Keratinocyte (primary cell): Measurements from ENCODE around the gene ZNF594.

Source experiments
- EZH2 ChIP-seq: IDR thresholded peaks from one replicate; pipeline ENCODE4 v1.6.1; 2012; ENCODE audit warnings: inconsistent platforms, mild to moderate bottlenecking, low read length, moderate library complexity
- TF ChIP-seq, protein P1 (sequence below), 3 experiments: IDR thresholded peaks in 1 of 3; conservative IDR thresholded peaks in 1 of 3; optimal IDR thresholded peaks in 1 of 3; 2 replicates in 2 of 3; 3 replicates in 1 of 3; pipeline versions ENCODE3 to v1.5.1; 2011; ENCODE audit warnings: low read length in 3 of 3, mild to moderate bottlenecking in 3 of 3, moderate library complexity in 2 of 3, control low read depth in 1 of 3, inconsistent platforms in 1 of 3; ENCODE audit not compliant: insufficient read depth in 2 of 3; ENCODE audit errors: extremely low read depth in 1 of 3

DNA sequence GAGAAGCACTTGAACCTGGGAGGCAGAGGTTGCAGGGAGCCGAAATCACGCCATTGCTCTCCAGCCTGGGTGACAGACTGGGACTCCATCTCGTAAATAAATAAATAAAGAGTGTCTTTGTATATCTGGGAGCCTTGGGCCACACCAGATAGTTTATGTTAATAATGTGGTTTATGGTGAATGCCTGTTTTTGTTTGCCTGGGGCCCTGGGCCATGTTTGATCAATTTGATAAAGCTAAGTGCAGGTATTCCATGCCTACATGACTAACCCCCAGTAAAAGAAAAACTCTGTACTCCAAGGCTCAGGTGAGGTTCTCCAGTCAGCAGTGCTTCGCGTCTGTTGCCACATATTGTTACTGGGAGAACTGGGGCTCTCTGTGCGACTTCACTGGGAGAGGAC is 27.9 kb upstream of the ZNF594 start:
- TF ChIP-seq, protein P1, sequence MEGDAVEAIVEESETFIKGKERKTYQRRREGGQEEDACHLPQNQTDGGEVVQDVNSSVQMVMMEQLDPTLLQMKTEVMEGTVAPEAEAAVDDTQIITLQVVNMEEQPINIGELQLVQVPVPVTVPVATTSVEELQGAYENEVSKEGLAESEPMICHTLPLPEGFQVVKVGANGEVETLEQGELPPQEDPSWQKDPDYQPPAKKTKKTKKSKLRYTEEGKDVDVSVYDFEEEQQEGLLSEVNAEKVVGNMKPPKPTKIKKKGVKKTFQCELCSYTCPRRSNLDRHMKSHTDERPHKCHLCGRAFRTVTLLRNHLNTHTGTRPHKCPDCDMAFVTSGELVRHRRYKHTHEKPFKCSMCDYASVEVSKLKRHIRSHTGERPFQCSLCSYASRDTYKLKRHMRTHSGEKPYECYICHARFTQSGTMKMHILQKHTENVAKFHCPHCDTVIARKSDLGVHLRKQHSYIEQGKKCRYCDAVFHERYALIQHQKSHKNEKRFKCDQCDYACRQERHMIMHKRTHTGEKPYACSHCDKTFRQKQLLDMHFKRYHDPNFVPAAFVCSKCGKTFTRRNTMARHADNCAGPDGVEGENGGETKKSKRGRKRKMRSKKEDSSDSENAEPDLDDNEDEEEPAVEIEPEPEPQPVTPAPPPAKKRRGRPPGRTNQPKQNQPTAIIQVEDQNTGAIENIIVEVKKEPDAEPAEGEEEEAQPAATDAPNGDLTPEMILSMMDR (optimal IDR thresholded peaks at IDR 0.05 in 1 of 3, IDR thresholded peaks at IDR 0.05 in 1 of 3, conservative IDR thresholded peaks at IDR 0.05 in 1 of 3; ENCODE audit: extremely low read depth in 1 of 3, insufficient read depth in 2 of 3, low read length in 3 of 3) = no peak
- TF ChIP-seq EZH2 = no peak
